ENCODE data around the gene RRP1B.

RRP1B gene

GRCh38 chr21:43619856-43620255, 39.5 kb upstream of the RRP1B start:
- FAIRE-seq (no peak), DNase-seq (ENCODE audit: insufficient read length, low spot score) (no peak)
- TF ChIP-seq CTCF (IDR thresholded peaks at IDR 0.05; ENCODE audit: insufficient read depth, missing control alignments), result peak; percentile 35

- FAIRE-seq (no peak), DNase-seq (ENCODE audit: insufficient read length, low spot score) (no peak)
- no peak for TF ChIP-seq CTCF (IDR thresholded peaks at IDR 0.05; ENCODE audit: insufficient read depth, missing control alignments)
These were observed 36.6 kb upstream of the RRP1B start for GRCh38 chr21:43622796-43623195.

- no peak for FAIRE-seq
- DNase-seq (ENCODE audit: insufficient read length, low spot score), result no peak
- TF ChIP-seq CTCF (IDR thresholded peaks at IDR 0.05; ENCODE audit: insufficient read depth, missing control alignments), result no peak
These were observed 35.8 kb upstream of the RRP1B start for GRCh38 chr21:43623588-43623987.

GRCh38 chr21:43624339-43624738, 35.0 kb upstream of the RRP1B start:
- FAIRE-seq (no peak), DNase-seq (ENCODE audit: insufficient read length, low spot score) (no peak)
- no peak for TF ChIP-seq CTCF (IDR thresholded peaks at IDR 0.05; ENCODE audit: insufficient read depth, missing control alignments)

GRCh38 chr21:43626390-43626789, 33.0 kb upstream of the RRP1B start:
- FAIRE-seq (no peak), DNase-seq (ENCODE audit: insufficient read length, low spot score) (no peak)
- no peak for TF ChIP-seq CTCF (IDR thresholded peaks at IDR 0.05; ENCODE audit: insufficient read depth, missing control alignments)

- FAIRE-seq (no peak), DNase-seq (ENCODE audit: insufficient read length, low spot score) (no peak)
- TF ChIP-seq CTCF (IDR thresholded peaks at IDR 0.05; ENCODE audit: insufficient read depth, missing control alignments), result no peak
These were observed 31.8 kb upstream of the RRP1B start for GRCh38 chr21:43627527-43627926.

GRCh38 chr21:43631411-43632107, 27.8 kb upstream of the RRP1B start:
- TF ChIP-seq CTCF (IDR thresholded peaks at IDR 0.05; ENCODE audit: insufficient read depth, missing control alignments), result no peak
- DNase-seq (ENCODE audit: insufficient read length, low spot score), result no peak
- FAIRE-seq, result no peak

Data from D721Med (cell line).